ENCODE results near the gene YJEFN3. TPM values are rescaled to one million over a fixed set of nuclear protein-coding genes. Genes with fewer than 3 reads are reported as not detected.

Gene YJEFN3
- polyA plus RNA-seq, 1 experiment = 1.2 TPM

DNA sequence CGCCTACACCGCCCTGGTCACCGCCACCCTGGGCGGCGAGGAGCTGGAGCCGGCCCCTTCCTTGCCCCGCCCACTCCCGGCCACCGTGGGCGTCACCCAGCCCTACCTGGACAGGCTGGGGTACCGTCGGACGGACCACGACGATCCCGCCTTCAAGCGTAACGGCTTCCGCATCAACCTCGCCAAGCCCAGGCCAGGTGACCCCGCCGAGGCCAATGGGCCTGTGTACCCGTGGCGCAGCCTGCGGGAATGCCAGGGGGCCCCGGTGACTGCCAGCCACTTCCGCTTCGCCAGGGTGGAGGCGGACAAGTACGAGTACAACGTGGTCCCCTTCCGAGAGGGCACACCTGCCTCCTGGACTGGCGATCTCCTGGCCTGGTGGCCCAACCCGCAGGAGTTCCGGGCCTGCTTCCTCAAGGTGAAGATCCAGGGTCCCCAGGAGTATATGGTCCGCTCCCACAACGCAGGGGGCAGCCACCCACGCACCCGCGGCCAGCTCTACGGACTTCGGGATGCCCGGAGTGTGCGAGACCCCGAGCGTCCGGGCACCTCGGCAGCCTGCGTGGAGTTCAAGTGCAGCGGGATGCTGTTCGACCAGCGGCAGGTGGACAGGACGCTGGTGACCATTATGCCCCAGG, 16.4 kb downstream of the YJEFN3 start:
- DNase-seq (ENCODE audit: low read depth, low spot score) = no peak
- TF ChIP-seq, protein P1, sequence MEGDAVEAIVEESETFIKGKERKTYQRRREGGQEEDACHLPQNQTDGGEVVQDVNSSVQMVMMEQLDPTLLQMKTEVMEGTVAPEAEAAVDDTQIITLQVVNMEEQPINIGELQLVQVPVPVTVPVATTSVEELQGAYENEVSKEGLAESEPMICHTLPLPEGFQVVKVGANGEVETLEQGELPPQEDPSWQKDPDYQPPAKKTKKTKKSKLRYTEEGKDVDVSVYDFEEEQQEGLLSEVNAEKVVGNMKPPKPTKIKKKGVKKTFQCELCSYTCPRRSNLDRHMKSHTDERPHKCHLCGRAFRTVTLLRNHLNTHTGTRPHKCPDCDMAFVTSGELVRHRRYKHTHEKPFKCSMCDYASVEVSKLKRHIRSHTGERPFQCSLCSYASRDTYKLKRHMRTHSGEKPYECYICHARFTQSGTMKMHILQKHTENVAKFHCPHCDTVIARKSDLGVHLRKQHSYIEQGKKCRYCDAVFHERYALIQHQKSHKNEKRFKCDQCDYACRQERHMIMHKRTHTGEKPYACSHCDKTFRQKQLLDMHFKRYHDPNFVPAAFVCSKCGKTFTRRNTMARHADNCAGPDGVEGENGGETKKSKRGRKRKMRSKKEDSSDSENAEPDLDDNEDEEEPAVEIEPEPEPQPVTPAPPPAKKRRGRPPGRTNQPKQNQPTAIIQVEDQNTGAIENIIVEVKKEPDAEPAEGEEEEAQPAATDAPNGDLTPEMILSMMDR (IDR thresholded peaks at IDR 0.05; ENCODE audit: low read depth, low read length) = no peak
- POLR2A ChIA-PET = no interaction called here

DNA sequence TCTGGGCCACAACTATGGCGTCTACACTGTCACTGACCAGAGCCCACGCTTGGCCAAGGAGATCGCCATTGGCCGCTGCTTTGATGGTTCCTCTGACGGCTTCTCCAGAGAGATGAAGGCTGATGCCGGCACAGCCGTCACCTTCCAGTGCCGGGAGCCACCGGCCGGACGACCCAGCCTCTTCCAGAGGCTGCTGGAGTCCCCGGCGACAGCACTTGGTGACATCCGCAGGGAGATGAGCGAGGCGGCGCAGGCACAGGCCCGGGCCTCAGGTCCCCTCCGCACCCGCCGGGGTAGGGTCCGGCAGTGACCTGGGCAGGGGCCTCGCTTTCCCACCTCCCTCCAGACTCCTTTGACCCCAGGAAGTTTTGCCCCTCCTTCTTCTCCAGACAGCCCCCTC, 17.0 kb downstream of the YJEFN3 start:
- POLR2A ChIA-PET = no interaction called here
- CTCF ChIA-PET = interaction anchor here (1.0 kb wide), 1 partner anchor 9 kb away, joined by 4 read pairs; no protein-coding TSS in a partner anchor
- H3K9me3 ChIP-seq (ENCODE audit: control insufficient read depth, insufficient read depth, low read length) = peaks cover 39% of the 10 kb centered on the region; the same call in 1 of the 2 replicates

More for the DNA sequence above, 16.4 kb downstream of the YJEFN3 start:
- Histone ChIP-seq H3K27me3 (ENCODE audit: control insufficient read depth, insufficient read depth, low read length) (peaks cover 15% of the 10 kb centered on the region), H3K27ac (ENCODE audit: low read depth, low read length) (no peak overlapping the region), H3K4me3 (ENCODE audit: low read depth, low read length) (no peak overlapping the region), H3K9me3 (ENCODE audit: control insufficient read depth, insufficient read depth, low read length) (peaks cover 39% of the 10 kb centered on the region; the same call in 1 of the 2 replicates)
- CTCF ChIA-PET = no interaction called here

GRCh38 chr19:19546751-19547162, 18.0 kb downstream of the YJEFN3 start:
- H3K27me3 ChIP-seq (ENCODE audit: control insufficient read depth, insufficient read depth, low read length) = peaks cover 11% of the 10 kb centered on the region
- TF ChIP-seq, protein P1 (IDR thresholded peaks at IDR 0.05; ENCODE audit: low read depth, low read length) = no peak
- no peak for DNase-seq (ENCODE audit: low read depth, low spot score)
- H3K9me3 ChIP-seq (ENCODE audit: control insufficient read depth, insufficient read depth, low read length) = peaks cover 35% of the 10 kb centered on the region; the same call in 1 of the 2 replicates
- CTCF ChIA-PET = interaction anchor here (1.0 to 1.6 kb wide), 2 partner anchors 8 to 15 kb away, joined by 4 to 6 read pairs; no protein-coding TSS in a partner anchor
- H3K4me3 ChIP-seq (ENCODE audit: low read depth, low read length) = no peak overlapping the region
- H3K27ac ChIP-seq (ENCODE audit: low read depth, low read length) = no peak overlapping the region
- POLR2A ChIA-PET = no interaction called here

More for the DNA sequence above, 17.0 kb downstream of the YJEFN3 start:
- H3K27me3 ChIP-seq (ENCODE audit: control insufficient read depth, insufficient read depth, low read length) = peaks cover 16% of the 10 kb centered on the region
- no peak overlapping the region for H3K27ac ChIP-seq (ENCODE audit: low read depth, low read length)
- no peak for DNase-seq (ENCODE audit: low read depth, low spot score)
- TF ChIP-seq, protein P1 (IDR thresholded peaks at IDR 0.05; ENCODE audit: low read depth, low read length) = no peak
- H3K4me3 ChIP-seq (ENCODE audit: low read depth, low read length) = no peak overlapping the region

DNA sequence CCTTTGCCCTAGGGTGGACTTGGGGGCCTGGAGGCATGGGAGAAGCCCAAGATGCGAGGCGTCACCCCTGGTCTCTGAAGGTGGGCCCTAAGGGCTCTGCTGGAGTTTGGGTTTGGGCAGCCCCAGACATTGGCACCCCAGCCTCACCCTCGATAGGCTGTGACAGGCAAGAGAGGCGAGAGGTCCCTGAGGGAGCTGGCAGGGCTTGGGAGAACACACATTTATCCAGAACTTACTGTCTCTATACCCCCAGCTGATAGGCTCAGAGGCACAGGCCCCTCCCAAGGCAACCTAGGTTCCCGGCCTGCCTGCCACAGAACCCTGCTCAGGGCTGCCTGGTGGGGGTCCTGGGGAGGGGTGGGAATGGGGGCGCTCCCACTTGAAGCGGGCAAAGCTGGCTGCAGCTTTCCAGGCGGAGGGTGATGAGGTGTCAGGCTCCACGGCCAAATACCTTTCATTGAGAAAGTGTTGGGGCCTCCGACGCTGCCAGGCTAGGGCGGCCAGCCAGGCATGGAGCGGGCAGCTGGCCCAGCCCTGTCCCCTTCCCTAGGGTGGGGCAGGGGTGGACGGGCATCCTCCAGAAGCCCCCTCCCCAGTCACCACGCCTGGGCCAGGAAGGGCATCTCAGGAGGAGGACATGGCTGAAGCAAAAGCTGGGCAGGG, 19.1 kb downstream of the YJEFN3 start:
- TF ChIP-seq, protein P1 (IDR thresholded peaks at IDR 0.05; ENCODE audit: low read depth, low read length) = no peak
- CTCF ChIA-PET = interaction anchor here (1.6 kb wide), 1 partner anchor 16 kb away, joined by 6 read pairs; no protein-coding TSS in a partner anchor

More for the DNA sequence above, 19.1 kb downstream of the YJEFN3 start:
- peaks cover 35% of the 10 kb centered on the region; the same call in 1 of the 2 replicates for H3K9me3 ChIP-seq (ENCODE audit: control insufficient read depth, insufficient read depth, low read length)
- DNase-seq (ENCODE audit: low read depth, low spot score) = no peak
- no peak overlapping the region for H3K4me3 ChIP-seq (ENCODE audit: low read depth, low read length)
- H3K27me3 ChIP-seq (ENCODE audit: control insufficient read depth, insufficient read depth, low read length) = peaks cover 11% of the 10 kb centered on the region
- POLR2A ChIA-PET = no interaction called here
- H3K27ac ChIP-seq (ENCODE audit: low read depth, low read length) = no peak overlapping the region

Measured in AG04450 (cell line).